Measurements from ENCODE around the gene RAD23B.

RAD23B gene

GRCh38 chr9:107281922-107282667 is 984 bp upstream of the RAD23B start:
- peak overlapping the region; percentile 92 for H3K9ac ChIP-seq (ENCODE audit: low read length)
- DNase-seq (ENCODE audit: low read depth): no peak
- H3K36me3 ChIP-seq (ENCODE audit: control insufficient read depth, insufficient read depth, low read length, severe bottlenecking): no peaks in the 10 kb centered on the region
- no peaks in the 10 kb centered on the region for H3K9me3 ChIP-seq (ENCODE audit: control insufficient read depth, low read length)
- no peaks in the 10 kb centered on the region for H3K27me3 ChIP-seq (replicated peaks; ENCODE audit: control insufficient read depth, insufficient read depth, low read length)
- H3K4me1 ChIP-seq (ENCODE audit: control insufficient read depth, insufficient read depth, low read length): peaks cover 26% of the 10 kb centered on the region
- peak overlapping the region; percentile 86 for H3K4me3 ChIP-seq (ENCODE audit: low read length)

GRCh38 chr9:107283623-107284616 is 841 bp downstream of the RAD23B start:
- peak overlapping the region; percentile 99 for H3K4me3 ChIP-seq (ENCODE audit: low read length)
- no peaks in the 10 kb centered on the region for H3K27me3 ChIP-seq (replicated peaks; ENCODE audit: control insufficient read depth, insufficient read depth, low read length)
- H3K9ac ChIP-seq (ENCODE audit: low read length): peak overlapping the region; percentile 99
- no peaks in the 10 kb centered on the region for H3K36me3 ChIP-seq (ENCODE audit: control insufficient read depth, insufficient read depth, low read length, severe bottlenecking)
- H3K9me3 ChIP-seq (ENCODE audit: control insufficient read depth, low read length): no peaks in the 10 kb centered on the region
- peaks cover 37% of the 10 kb centered on the region for H3K4me1 ChIP-seq (ENCODE audit: control insufficient read depth, insufficient read depth, low read length)
- peak; percentile 79 for DNase-seq (ENCODE audit: low read depth)

GRCh38 chr9:107284636-107285035 is 1.6 kb downstream of the RAD23B start:
- no peaks in the 10 kb centered on the region for H3K36me3 ChIP-seq (ENCODE audit: control insufficient read depth, insufficient read depth, low read length, severe bottlenecking)
- no peak for DNase-seq (ENCODE audit: low read depth)
- H3K9ac ChIP-seq (ENCODE audit: low read length): peak overlapping the region; percentile 99
- no peaks in the 10 kb centered on the region for H3K27me3 ChIP-seq (replicated peaks; ENCODE audit: control insufficient read depth, insufficient read depth, low read length)
- no peaks in the 10 kb centered on the region for H3K9me3 ChIP-seq (ENCODE audit: control insufficient read depth, low read length)
- peaks cover 37% of the 10 kb centered on the region for H3K4me1 ChIP-seq (ENCODE audit: control insufficient read depth, insufficient read depth, low read length)
- peak overlapping the region; percentile 99 for H3K4me3 ChIP-seq (ENCODE audit: low read length)

DNA sequence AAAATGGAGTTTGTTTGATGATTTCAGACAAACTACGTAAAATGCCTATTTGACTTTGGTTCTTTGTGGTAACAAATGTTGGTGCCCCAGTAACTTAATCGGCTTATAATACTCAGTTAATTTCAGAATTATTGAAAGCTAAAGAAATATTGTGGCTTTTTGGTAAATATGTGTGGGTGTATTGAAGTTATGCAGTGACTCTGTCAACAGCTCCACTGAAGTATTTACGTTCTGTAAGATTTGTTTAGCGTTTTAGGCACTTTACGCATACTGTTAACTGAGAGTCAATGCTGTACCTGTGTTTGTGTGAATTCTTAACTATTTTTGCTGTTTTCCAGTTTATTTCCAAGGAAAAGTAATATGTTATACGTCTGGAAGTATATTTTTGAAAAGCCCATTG is 2.2 kb downstream of the RAD23B start:
- Histone ChIP-seq H3K36me3 (ENCODE audit: control insufficient read depth, insufficient read depth, low read length, severe bottlenecking) (no peaks in the 10 kb centered on the region), H3K9ac (ENCODE audit: low read length) (peak overlapping the region; percentile 99), H3K4me3 (ENCODE audit: low read length) (peak overlapping the region; percentile 99), H3K27me3 (replicated peaks; ENCODE audit: control insufficient read depth, insufficient read depth, low read length) (no peaks in the 10 kb centered on the region), H3K4me1 (ENCODE audit: control insufficient read depth, insufficient read depth, low read length) (peaks cover 37% of the 10 kb centered on the region), H3K9me3 (ENCODE audit: control insufficient read depth, low read length) (no peaks in the 10 kb centered on the region)
- DNase-seq (ENCODE audit: low read depth): no peak

GRCh38 chr9:107286057-107286456 is 3.0 kb downstream of the RAD23B start:
- peak overlapping the region; percentile 99 for H3K4me3 ChIP-seq (ENCODE audit: low read length)
- DNase-seq (ENCODE audit: low read depth): no peak

DNA sequence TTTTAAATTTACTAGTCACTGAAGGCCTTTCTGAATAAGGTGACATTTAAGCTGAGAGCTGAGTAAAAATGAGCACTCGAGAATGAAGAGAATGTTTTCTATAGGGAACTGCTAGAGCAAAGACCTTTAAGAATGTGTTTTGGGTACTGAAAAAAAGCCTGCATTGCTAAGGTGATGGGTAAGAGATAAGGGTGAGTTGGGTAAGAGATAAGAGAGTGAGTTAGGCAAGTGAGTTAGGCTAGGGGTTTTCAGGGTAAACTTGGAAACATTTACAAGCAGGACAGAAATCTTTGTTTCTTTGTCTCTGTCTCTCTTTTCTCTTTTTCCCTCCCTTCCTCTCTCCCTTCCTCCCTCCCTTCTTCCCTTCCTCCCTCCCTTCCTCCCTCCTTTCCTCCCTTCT is 5.6 kb downstream of the RAD23B start:
- DNase-seq (ENCODE audit: low read depth): no peak
- H3K27me3 ChIP-seq (replicated peaks; ENCODE audit: control insufficient read depth, insufficient read depth, low read length): no peaks in the 10 kb centered on the region

More at GRCh38 chr9:107286057-107286456, 3.0 kb downstream of the RAD23B start:
- Histone ChIP-seq H3K9ac (ENCODE audit: low read length) (peak overlapping the region; percentile 99), H3K36me3 (ENCODE audit: control insufficient read depth, insufficient read depth, low read length, severe bottlenecking) (no peaks in the 10 kb centered on the region), H3K27me3 (replicated peaks; ENCODE audit: control insufficient read depth, insufficient read depth, low read length) (no peaks in the 10 kb centered on the region), H3K9me3 (ENCODE audit: control insufficient read depth, low read length) (no peaks in the 10 kb centered on the region), H3K4me1 (ENCODE audit: control insufficient read depth, insufficient read depth, low read length) (peaks cover 42% of the 10 kb centered on the region)

DNA sequence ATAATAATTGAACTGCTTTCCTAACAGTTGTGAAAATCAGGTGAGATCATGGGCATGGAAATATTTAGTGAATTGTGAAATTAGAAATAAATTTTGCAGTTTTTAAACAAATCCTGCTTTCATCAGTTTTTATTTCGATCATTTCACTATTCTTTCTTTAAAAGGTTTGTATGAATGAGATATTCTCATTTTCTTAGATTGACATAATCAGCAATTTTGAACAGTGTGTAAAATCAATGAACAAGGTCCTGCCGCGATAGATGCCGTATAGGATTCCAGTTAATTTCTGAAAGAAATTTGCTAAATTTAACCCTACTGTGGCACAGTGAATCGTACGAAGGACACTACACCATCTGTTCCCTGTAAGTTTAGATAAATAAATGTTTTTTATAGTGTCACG is 7.5 kb downstream of the RAD23B start:
- DNase-seq (ENCODE audit: low read depth): no peak
- Histone ChIP-seq H3K9me3 (ENCODE audit: control insufficient read depth, low read length) (no peaks in the 10 kb centered on the region), H3K36me3 (ENCODE audit: control insufficient read depth, insufficient read depth, low read length, severe bottlenecking) (no peaks in the 10 kb centered on the region), H3K9ac (ENCODE audit: low read length) (no peak overlapping the region), H3K4me1 (ENCODE audit: control insufficient read depth, insufficient read depth, low read length) (peaks cover 72% of the 10 kb centered on the region), H3K27me3 (replicated peaks; ENCODE audit: control insufficient read depth, insufficient read depth, low read length) (no peaks in the 10 kb centered on the region), H3K4me3 (ENCODE audit: low read length) (peak overlapping the region; percentile 39)

More for the DNA sequence above, 5.6 kb downstream of the RAD23B start:
- Histone ChIP-seq H3K4me1 (ENCODE audit: control insufficient read depth, insufficient read depth, low read length) (peaks cover 56% of the 10 kb centered on the region), H3K9ac (ENCODE audit: low read length) (no peak overlapping the region), H3K4me3 (ENCODE audit: low read length) (no peak overlapping the region), H3K9me3 (ENCODE audit: control insufficient read depth, low read length) (no peaks in the 10 kb centered on the region), H3K36me3 (ENCODE audit: control insufficient read depth, insufficient read depth, low read length, severe bottlenecking) (no peaks in the 10 kb centered on the region)

- Histone ChIP-seq H3K9ac (ENCODE audit: low read length) (no peak overlapping the region), H3K4me1 (ENCODE audit: control insufficient read depth, insufficient read depth, low read length) (peaks cover 56% of the 10 kb centered on the region), H3K9me3 (ENCODE audit: control insufficient read depth, low read length) (no peaks in the 10 kb centered on the region), H3K36me3 (ENCODE audit: control insufficient read depth, insufficient read depth, low read length, severe bottlenecking) (peaks cover 3% of the 10 kb centered on the region), H3K4me3 (ENCODE audit: low read length) (peak overlapping the region; percentile 21), H3K27me3 (replicated peaks; ENCODE audit: control insufficient read depth, insufficient read depth, low read length) (no peaks in the 10 kb centered on the region)
- DNase-seq (ENCODE audit: low read depth): peak; percentile 38
Observed at GRCh38 chr9:107292821-107293542, 9.9 kb downstream of the RAD23B start.

DNA sequence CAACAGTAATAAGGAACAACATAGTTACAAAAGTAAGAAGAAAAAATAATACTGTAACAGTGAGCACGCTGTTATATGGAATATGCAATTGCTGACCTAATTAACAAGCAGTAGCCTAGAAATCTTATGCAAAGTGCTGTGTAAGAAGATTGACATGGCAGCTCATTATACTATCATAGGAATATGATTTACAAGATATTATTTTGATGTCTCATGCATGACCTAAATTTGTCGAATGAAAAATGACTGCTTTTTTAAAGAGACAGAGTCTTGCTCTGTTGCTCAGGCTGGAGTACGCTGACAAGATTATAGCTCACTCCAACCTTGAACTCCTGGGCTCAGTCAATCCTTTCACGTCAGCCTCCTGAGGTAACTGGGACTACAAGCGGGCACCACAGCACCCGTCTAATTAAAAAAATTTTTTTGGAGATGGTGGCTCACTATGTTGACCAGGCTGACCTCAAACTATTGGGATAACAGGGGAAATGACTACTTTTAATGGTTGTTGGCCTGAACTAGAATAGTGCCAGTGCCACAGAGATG is 10.5 kb downstream of the RAD23B start:
- peak overlapping the region; percentile 21 for H3K4me3 ChIP-seq (ENCODE audit: low read length)
- peaks cover 6% of the 10 kb centered on the region for H3K36me3 ChIP-seq (ENCODE audit: control insufficient read depth, insufficient read depth, low read length, severe bottlenecking)
- DNase-seq (ENCODE audit: low read depth): no peak

GRCh38 chr9:107294756-107295155 is 11.7 kb downstream of the RAD23B start:
- Histone ChIP-seq H3K4me1 (ENCODE audit: control insufficient read depth, insufficient read depth, low read length) (peaks cover 59% of the 10 kb centered on the region), H3K4me3 (ENCODE audit: low read length) (no peak overlapping the region), H3K36me3 (ENCODE audit: control insufficient read depth, insufficient read depth, low read length, severe bottlenecking) (peaks cover 10% of the 10 kb centered on the region), H3K9me3 (ENCODE audit: control insufficient read depth, low read length) (no peaks in the 10 kb centered on the region), H3K27me3 (replicated peaks; ENCODE audit: control insufficient read depth, insufficient read depth, low read length) (no peaks in the 10 kb centered on the region), H3K9ac (ENCODE audit: low read length) (no peak overlapping the region)
- no peak for DNase-seq (ENCODE audit: low read depth)

More for the DNA sequence above, 10.5 kb downstream of the RAD23B start:
- Histone ChIP-seq H3K27me3 (replicated peaks; ENCODE audit: control insufficient read depth, insufficient read depth, low read length) (no peaks in the 10 kb centered on the region), H3K9ac (ENCODE audit: low read length) (no peak overlapping the region), H3K4me1 (ENCODE audit: control insufficient read depth, insufficient read depth, low read length) (peaks cover 50% of the 10 kb centered on the region), H3K9me3 (ENCODE audit: control insufficient read depth, low read length) (no peaks in the 10 kb centered on the region)

All from adipocyte (in vitro differentiated cells).